ENCODE results near the gene SRRM3.
"Not testable (repeated sequence)": the region's sequence is repeated elsewhere in the genome, so short reads cannot be mapped to it uniquely, and the experiment has no call there.

The SRRM3 gene

DNA sequence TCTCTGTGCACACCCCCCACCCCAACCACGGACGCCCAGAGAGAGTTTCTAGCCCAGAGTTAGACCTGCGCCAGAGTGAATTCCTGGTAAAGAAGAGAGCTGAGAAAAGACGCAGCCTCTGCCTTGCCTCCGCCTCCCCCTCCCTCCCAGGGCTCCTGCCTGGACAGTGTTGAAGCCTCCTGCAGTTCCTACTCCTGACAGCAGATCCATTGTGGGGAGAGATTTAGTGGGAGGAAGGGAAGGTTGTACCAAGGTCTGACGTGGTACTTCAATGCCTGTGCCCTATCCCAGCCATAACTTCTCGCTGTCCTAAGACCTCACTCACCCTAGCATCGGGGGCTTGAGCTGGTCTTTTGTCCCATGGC, 952 bp downstream of the SRRM3 start:
- Histone ChIP-seq H2AFZ (ENCODE audit: low read depth, low read length) (no peak overlapping the region), H3K36me3 (ENCODE audit: insufficient read depth, low read length) (no peaks in the 10 kb centered on the region), H3K9me3 (ENCODE audit: low read length) (no peaks in the 10 kb centered on the region), H3K27me3 (ENCODE audit: insufficient read depth, low read length) (no peaks in the 10 kb centered on the region), H3K4me3 (ENCODE audit: low read length) (peak overlapping the region; percentile 60), H3K4me1 (ENCODE audit: insufficient read depth, low read length) (peaks cover 8% of the 10 kb centered on the region)

- H3K4me1 ChIP-seq (ENCODE audit: insufficient read depth, low read length), result peaks cover 5% of the 10 kb centered on the region
- no peak overlapping the region for H3K4me3 ChIP-seq (ENCODE audit: low read length)
- H3K36me3 ChIP-seq (ENCODE audit: insufficient read depth, low read length), result no peaks in the 10 kb centered on the region
- no peak overlapping the region for H2AFZ ChIP-seq (ENCODE audit: low read depth, low read length)
- no peaks in the 10 kb centered on the region for H3K27me3 ChIP-seq (ENCODE audit: insufficient read depth, low read length)
- no peaks in the 10 kb centered on the region for H3K9me3 ChIP-seq (ENCODE audit: low read length)
Observed at GRCh38 chr7:76204147-76204546, 2.5 kb downstream of the SRRM3 start.

DNA sequence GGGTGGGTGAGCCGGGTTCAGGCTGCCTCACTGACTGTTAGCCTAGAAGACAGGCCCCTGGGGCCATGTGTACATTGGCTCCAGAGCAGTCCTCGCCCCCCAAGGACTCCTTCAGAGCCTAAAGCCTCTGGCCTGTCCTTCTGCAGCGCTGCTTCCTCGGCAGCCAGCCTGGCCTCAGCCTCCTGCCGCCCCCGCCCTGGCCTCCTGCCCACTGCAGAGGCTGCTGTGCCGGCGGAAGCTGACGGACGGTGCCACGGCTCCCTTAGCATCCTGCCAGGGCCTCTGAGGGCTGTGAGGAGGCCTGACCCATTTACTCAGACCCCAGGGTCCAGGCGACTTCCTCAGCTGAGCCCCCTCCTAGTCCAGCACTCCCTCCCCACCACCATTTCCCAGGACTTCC, 4.9 kb downstream of the SRRM3 start:
- Histone ChIP-seq H3K4me3 (ENCODE audit: low read length) (no peak overlapping the region), H2AFZ (ENCODE audit: low read depth, low read length) (no peak overlapping the region), H3K36me3 (ENCODE audit: insufficient read depth, low read length) (no peaks in the 10 kb centered on the region), H3K4me1 (ENCODE audit: insufficient read depth, low read length) (peaks cover 5% of the 10 kb centered on the region), H3K27me3 (ENCODE audit: insufficient read depth, low read length) (no peaks in the 10 kb centered on the region), H3K9me3 (ENCODE audit: low read length) (no peaks in the 10 kb centered on the region)

GRCh38 chr7:76209310-76209709, 7.6 kb downstream of the SRRM3 start:
- Histone ChIP-seq H3K9me3 (ENCODE audit: low read length) (no peaks in the 10 kb centered on the region), H3K36me3 (ENCODE audit: insufficient read depth, low read length) (no peaks in the 10 kb centered on the region), H3K27me3 (ENCODE audit: insufficient read depth, low read length) (no peaks in the 10 kb centered on the region), H3K4me3 (ENCODE audit: low read length) (no peak overlapping the region), H3K4me1 (ENCODE audit: insufficient read depth, low read length) (no peaks in the 10 kb centered on the region), H2AFZ (ENCODE audit: low read depth, low read length) (no peak overlapping the region)

DNA sequence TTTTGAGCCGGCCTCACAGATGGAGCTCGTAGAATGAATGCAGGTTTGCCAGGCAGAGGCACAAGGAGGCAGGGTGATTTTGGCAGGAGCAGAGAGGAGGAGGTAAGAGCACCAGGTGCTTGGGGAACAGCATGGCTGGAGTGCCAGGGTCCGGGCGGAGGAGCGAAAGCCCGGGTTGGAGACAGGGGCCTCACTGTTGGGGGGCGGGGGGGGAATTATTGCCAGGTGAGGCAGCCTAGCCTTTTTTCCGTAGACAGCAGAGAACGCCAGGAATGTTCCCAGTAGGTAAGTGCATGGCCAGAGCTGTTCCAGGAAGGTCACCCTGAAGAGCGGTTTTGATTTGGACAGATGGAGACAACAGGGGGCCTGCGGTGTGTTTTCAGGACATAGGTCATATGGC, 9.5 kb downstream of the SRRM3 start:
- no peaks in the 10 kb centered on the region for H3K27me3 ChIP-seq (ENCODE audit: insufficient read depth, low read length)
- no peaks in the 10 kb centered on the region for H3K36me3 ChIP-seq (ENCODE audit: insufficient read depth, low read length)
- H3K4me1 ChIP-seq (ENCODE audit: insufficient read depth, low read length), result peaks cover under 1% of the 10 kb centered on the region
- no peak overlapping the region for H3K4me3 ChIP-seq (ENCODE audit: low read length)
- no peak overlapping the region for H2AFZ ChIP-seq (ENCODE audit: low read depth, low read length)
- no peaks in the 10 kb centered on the region for H3K9me3 ChIP-seq (ENCODE audit: low read length)

- H3K4me1 ChIP-seq (ENCODE audit: insufficient read depth, low read length), result peaks cover 18% of the 10 kb centered on the region
- H3K9me3 ChIP-seq (ENCODE audit: low read length); H3K4me3 ChIP-seq (ENCODE audit: low read length); H3K27me3 ChIP-seq (ENCODE audit: insufficient read depth, low read length); H2AFZ ChIP-seq (ENCODE audit: low read depth, low read length); H3K36me3 ChIP-seq (ENCODE audit: insufficient read depth, low read length): not testable (repeated sequence)
Observed at GRCh38 chr7:76215349-76215748, 13.7 kb downstream of the SRRM3 start.

- Histone ChIP-seq H3K9me3 (ENCODE audit: low read length) (no peaks in the 10 kb centered on the region), H3K27me3 (ENCODE audit: insufficient read depth, low read length) (no peaks in the 10 kb centered on the region), H2AFZ (ENCODE audit: low read depth, low read length) (no peak overlapping the region), H3K4me3 (ENCODE audit: low read length) (no peak overlapping the region), H3K4me1 (ENCODE audit: insufficient read depth, low read length) (peaks cover 24% of the 10 kb centered on the region), H3K36me3 (ENCODE audit: insufficient read depth, low read length) (no peaks in the 10 kb centered on the region)
Observed at GRCh38 chr7:76216381-76217082, 14.8 kb downstream of the SRRM3 start.

DNA sequence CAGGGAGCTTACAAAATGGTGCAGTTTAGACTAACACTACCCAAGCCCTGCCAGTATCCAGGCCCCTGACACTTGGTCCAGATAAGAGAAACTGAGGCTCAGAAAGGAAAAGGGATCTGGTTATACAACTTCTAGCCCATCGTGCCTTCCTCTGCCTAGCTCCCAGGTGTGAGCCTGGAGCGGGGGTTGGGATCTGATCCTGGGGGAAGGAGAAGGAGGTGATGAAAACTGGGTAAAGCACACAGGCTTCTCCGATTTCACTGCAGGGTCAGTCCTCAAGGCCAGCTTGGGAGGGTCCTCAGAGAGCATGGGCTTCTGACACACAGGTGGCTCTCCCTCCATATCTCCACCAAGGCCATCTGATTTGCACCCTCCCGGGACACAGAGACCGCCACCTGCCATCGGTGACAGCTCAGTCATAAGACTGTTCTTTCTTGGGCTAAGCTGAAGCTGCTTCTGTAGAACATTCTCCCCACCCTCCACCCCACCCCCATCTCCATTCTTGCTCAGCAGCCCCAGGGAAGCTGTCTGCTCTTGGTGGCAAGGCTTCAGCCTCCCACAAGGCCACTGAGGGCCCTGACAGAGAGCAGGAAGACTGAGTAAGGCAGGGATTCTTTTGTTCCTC, 16.4 kb downstream of the SRRM3 start:
- H3K4me1 ChIP-seq (ENCODE audit: insufficient read depth, low read length), result peaks cover 24% of the 10 kb centered on the region

DNA sequence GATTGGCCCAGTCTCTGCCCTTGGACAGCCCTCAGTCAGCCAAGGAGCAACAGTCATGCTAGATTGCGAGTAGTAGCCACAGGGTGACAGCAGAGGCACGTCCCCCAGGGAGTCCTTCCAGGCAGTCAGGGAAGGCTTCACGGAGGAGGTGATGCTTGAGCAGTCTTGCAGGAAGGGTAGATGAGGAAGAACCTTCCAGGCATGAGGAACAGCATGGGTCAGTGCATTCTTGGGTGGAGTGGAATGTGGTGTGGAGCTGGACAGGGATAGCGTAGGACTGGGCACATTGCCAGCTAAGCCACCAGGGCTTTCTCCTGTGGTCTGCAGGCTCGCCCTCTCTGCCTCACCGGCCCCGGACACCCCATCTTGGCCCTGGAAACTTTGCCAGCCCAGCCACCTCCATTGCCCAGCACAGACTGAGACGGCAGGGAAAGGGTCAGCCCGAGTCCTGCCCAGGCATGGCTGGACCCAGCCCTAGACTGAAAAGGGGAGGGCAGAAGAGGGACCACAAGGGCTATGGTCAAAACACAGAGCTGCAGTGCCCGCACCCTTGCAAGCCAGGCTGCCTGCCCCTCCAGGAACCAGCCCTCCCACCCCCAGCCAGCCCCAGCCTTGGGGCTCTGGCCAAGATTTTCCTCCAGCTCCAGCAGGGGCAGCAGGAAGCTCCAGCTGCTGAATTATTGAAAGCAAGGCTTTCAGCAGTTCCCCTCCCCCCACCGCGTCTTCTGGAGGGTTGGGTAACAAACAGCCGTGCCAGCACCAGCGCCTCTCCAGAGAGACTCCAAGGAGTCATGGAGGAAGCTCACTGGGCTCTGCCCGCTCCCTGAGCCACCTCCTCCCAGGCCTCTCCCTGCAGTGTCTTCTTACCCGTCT, 18.7 kb downstream of the SRRM3 start:
- Histone ChIP-seq H2AFZ (ENCODE audit: low read depth, low read length) (no peak overlapping the region), H3K27me3 (ENCODE audit: insufficient read depth, low read length) (peaks cover 3% of the 10 kb centered on the region)

More for the DNA sequence above, 16.4 kb downstream of the SRRM3 start:
- H2AFZ ChIP-seq (ENCODE audit: low read depth, low read length), result no peak overlapping the region
- H3K36me3 ChIP-seq (ENCODE audit: insufficient read depth, low read length), result no peaks in the 10 kb centered on the region
- H3K9me3 ChIP-seq (ENCODE audit: low read length), result no peaks in the 10 kb centered on the region
- no peak overlapping the region for H3K4me3 ChIP-seq (ENCODE audit: low read length)
- H3K27me3 ChIP-seq (ENCODE audit: insufficient read depth, low read length), result peaks cover under 1% of the 10 kb centered on the region

DNA sequence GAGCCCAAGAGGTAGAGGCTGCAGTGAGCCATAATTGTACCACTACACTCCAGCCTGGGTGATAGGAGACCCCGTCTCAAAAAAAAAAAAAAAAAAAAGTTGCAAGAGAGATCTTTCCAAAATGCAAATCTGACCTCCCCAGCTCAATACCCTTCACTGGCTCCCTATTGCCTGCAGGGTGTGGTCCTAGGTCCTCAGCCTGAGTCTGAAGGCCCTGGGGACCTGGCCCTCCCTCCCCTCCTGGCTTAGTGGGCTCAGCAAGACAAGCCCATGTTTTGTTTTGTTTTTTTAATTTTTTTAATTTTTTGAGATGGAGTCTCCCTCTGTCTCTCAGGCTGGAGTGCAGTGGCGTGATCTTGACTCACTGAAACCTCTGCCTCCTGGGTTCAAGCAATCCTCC, 20.6 kb downstream of the SRRM3 start:
- Histone ChIP-seq H3K36me3 (ENCODE audit: insufficient read depth, low read length) (no peaks in the 10 kb centered on the region), H3K27me3 (ENCODE audit: insufficient read depth, low read length) (peaks cover 3% of the 10 kb centered on the region), H3K9me3 (ENCODE audit: low read length) (peaks cover 2% of the 10 kb centered on the region), H2AFZ (ENCODE audit: low read depth, low read length) (no peak overlapping the region), H3K4me3 (ENCODE audit: low read length) (no peak overlapping the region), H3K4me1 (ENCODE audit: insufficient read depth, low read length) (peaks cover 12% of the 10 kb centered on the region)

More for the DNA sequence above, 18.7 kb downstream of the SRRM3 start:
- peaks cover 24% of the 10 kb centered on the region for H3K4me1 ChIP-seq (ENCODE audit: insufficient read depth, low read length)
- H3K9me3 ChIP-seq (ENCODE audit: low read length), result peaks cover 2% of the 10 kb centered on the region
- no peak overlapping the region for H3K4me3 ChIP-seq (ENCODE audit: low read length)
- no peaks in the 10 kb centered on the region for H3K36me3 ChIP-seq (ENCODE audit: insufficient read depth, low read length)

DNA sequence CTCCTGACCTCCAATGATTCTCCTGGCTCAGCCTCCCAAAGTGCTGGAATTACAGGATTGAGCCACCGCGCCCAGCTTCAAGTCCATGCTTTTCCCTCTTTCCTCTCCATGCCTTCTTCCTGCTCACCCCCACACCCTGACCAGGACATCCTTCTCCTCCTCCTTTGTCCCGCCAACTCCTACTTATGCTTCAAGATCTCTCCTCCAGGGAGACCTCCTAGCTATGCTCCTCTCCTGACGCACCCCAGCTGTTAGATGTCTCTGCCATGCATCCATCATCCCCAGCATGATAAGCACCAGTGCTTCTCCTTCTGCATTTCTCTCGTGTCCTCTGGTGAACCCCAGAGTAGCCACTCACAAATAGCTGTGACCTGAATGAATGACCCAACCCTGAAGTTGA, 21.1 kb downstream of the SRRM3 start:
- no peak overlapping the region for H3K4me3 ChIP-seq (ENCODE audit: low read length)
- no peak overlapping the region for H2AFZ ChIP-seq (ENCODE audit: low read depth, low read length)
- peaks cover 2% of the 10 kb centered on the region for H3K9me3 ChIP-seq (ENCODE audit: low read length)
- H3K4me1 ChIP-seq (ENCODE audit: insufficient read depth, low read length), result peaks cover 10% of the 10 kb centered on the region
- no peaks in the 10 kb centered on the region for H3K36me3 ChIP-seq (ENCODE audit: insufficient read depth, low read length)
- peaks cover 3% of the 10 kb centered on the region for H3K27me3 ChIP-seq (ENCODE audit: insufficient read depth, low read length)

- Histone ChIP-seq H2AFZ (ENCODE audit: low read depth, low read length) (no peak overlapping the region), H3K4me1 (ENCODE audit: insufficient read depth, low read length) (peaks cover 7% of the 10 kb centered on the region), H3K4me3 (ENCODE audit: low read length) (no peak overlapping the region), H3K27me3 (ENCODE audit: insufficient read depth, low read length) (peaks cover 3% of the 10 kb centered on the region), H3K9me3 (ENCODE audit: low read length) (peaks cover 2% of the 10 kb centered on the region), H3K36me3 (ENCODE audit: insufficient read depth, low read length) (no peaks in the 10 kb centered on the region)
Observed at GRCh38 chr7:76223286-76223972, 21.7 kb downstream of the SRRM3 start.

DNA sequence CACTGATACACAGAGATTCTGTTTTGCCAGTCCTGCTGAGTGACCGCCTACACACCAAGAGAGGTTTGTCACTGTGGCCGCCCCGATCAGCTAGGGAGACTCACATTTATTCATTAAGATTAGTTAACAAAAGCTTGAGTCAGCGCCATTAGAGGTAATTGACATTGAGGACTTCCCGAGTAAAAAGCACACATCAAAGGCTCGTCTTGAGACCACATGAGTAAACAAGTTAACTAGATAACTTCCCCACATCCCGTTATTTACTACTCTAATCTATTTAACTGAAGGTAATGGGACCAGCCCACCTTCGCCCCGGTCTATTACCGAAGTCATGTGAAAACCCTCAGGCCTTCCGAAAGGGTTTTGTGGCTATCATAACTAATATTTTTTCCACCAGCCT, 23.0 kb downstream of the SRRM3 start:
- no peak overlapping the region for H2AFZ ChIP-seq (ENCODE audit: low read depth, low read length)
- H3K36me3 ChIP-seq (ENCODE audit: insufficient read depth, low read length), result no peaks in the 10 kb centered on the region
- H3K27me3 ChIP-seq (ENCODE audit: insufficient read depth, low read length), result peaks cover 3% of the 10 kb centered on the region
- peaks cover 7% of the 10 kb centered on the region for H3K4me1 ChIP-seq (ENCODE audit: insufficient read depth, low read length)
- peaks cover 2% of the 10 kb centered on the region for H3K9me3 ChIP-seq (ENCODE audit: low read length)
- no peak overlapping the region for H3K4me3 ChIP-seq (ENCODE audit: low read length)

Measured in neuron (in vitro differentiated cells).